HG03442 (cell line): ENCODE data around the gene LIM2.
"Not testable (repeated sequence)": the region's sequence is repeated elsewhere in the genome, so short reads cannot be mapped to it uniquely, and the experiment has no call there.

Source experiments
- ATAC-seq: cut with Tn5 transposase; IDR thresholded peaks from one replicate; pipeline ENCODE4 v1.9.1; 2021; ENCODE audit warnings: mild to moderate bottlenecking, moderate library complexity; ENCODE audit not compliant: unreplicated experiment

The LIM2 gene

DNA sequence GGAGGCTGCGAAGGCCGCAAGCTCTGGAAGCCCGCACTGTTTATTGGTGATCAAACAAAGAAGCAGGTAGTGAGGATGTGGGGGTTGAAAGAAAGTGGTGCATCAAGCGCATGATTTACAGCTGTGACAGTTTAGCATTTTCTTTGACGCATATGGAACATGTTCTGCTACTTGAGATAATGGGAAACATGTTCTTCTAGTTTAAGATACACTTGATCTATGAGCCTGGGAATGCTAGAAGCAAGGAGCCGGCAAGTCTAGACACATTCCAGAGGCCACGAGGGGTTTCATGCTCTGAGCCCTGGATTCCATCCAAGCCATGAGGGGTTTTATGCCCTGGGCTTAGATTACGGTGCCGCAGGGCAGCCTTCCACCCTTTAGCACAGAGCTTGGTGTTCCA is 9.7 kb upstream of the LIM2 start:
- ATAC-seq = not testable (repeated sequence)

GRCh38 chr19:51396175-51396574 is 8.4 kb upstream of the LIM2 start:
- no peak for ATAC-seq

- ATAC-seq = peak; percentile 79
Measured at GRCh38 chr19:51394050-51394836, 6.5 kb upstream of the LIM2 start.

GRCh38 chr19:51392701-51393100 is 4.9 kb upstream of the LIM2 start:
- ATAC-seq = no peak

GRCh38 chr19:51391073-51391611 is 3.4 kb upstream of the LIM2 start:
- ATAC-seq = no peak

- ATAC-seq = no peak
Measured at GRCh38 chr19:51389143-51389542, 1.4 kb upstream of the LIM2 start.

GRCh38 chr19:51386882-51387520 is 773 bp downstream of the LIM2 start:
- ATAC-seq = no peak

DNA sequence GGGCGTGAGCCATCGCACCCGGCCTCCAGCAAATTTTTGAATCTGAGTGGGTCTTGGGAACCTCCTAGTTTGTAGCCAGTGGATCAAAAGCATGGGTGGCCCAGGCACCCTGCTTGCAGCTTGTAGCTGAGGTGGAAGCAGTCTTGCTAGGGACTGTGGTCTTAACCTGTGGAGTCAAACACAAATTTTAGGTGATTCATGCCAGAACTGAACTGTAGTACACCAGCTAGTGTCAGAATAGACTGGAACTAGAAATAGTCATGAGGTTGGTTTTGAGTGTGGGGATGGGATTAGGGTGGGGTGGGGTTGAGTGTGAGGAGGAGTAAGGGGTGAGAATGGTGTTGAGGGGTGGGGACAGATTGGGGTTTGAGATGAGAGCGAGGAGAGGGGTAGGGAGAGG is 5.8 kb downstream of the LIM2 start:
- no peak for ATAC-seq

GRCh38 chr19:51380379-51380778 is 7.4 kb downstream of the LIM2 start:
- no peak for ATAC-seq

DNA sequence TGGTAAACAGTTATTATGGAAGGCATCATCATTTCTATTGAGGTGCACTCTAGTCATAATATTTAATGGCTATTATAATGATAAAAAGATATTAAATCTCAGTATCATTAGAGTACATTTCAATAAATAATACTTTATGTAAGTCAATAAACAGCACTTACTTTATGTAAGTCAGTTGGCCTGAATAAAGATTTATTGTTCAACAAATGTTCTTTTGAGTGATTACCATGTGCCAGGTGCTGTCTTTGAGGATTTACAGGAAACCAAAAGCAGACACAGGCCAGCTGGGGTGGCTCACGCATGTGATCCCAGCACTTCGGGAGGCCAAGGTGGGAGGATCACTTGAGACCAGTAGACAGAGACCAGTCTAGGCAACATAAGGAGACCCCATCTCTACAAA is 10.4 kb downstream of the LIM2 start:
- no peak for ATAC-seq

DNA sequence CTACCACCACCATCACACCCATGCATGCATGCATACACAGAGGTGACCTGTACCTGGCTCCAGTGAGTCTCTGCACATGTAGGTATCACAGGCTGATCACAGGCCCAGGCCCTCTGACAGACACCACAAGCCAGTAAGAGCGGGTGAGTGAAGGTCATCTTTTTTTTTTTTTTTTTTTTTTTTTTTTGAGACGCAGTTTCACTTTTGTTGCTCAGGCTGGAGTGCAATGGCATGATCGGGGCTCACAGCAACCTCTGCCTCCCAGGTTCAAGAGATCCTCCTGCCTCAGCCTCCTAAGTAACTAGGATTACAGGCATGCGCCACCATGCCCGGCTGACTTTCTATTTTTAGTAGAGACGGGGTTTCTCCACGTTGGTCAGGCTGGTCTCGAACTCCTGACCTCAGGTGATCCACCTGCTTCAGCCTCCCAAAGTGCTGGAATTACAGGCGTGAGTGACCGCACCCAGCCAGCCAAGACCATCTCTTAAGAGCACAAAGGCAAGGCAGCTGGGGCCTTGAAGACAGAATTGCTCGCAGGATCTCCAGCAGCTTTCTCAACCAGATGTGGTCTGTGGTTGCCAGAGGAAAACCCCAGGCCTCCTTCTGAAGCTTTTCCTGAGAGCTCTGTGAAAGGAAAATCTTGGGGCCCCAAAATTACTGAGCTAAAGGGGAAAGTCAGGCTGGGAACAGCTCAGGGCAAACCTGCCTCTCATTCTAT is 12.1 kb downstream of the LIM2 start:
- no peak for ATAC-seq

DNA sequence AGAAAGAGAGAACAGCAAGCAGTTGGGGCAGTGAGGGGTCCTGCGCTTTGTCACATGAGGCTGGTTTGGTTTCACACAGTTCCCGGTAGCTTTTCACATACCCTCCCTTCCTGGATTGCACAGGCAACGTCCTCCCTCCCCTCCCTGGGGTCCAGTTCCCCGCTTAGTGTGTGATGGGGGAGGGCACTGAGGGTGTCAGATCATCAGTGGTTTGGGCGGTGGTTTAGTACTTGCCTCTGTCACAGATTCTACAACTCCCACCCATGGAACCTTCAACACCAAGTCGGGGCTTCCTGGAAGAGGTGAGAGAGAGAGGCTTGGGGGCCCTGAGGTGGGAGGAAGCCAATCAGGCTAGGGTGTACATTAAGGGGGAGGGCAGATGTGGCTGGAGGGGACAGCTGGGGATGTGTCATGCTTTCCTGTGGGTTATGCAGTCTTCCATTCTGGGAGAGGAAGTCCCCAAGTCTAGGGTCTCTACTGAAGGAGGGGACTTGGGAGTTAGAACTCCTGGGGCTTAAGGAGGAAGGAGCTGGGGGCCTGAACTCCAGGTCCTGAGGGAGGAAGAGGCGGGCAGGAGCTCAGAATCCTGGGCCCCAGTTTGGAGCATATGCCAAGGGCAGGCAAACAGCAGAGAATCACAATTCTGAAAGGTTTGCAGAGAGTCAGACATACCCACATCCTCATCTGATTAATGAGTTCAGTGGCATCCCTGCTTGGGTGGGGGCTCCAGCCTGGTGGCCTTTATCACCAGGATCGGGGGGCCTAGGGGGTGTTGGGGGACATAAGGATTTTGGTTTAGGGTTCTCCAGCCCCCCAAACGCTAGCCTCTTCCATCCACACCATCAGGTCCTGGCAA is 14.9 kb downstream of the LIM2 start, which contains the start of gene NKG7:
NKG7 (minus strand) TSS at position 6 of the 856 bp plus-strand sequence. CDS start 119 bp downstream, outside the sequence.
- ATAC-seq = peak; percentile 25

GRCh38 chr19:51372021-51372648 is 15.6 kb downstream of the LIM2 start:
- no peak for ATAC-seq

- no peak for ATAC-seq
Measured at GRCh38 chr19:51371186-51371690, 16.5 kb downstream of the LIM2 start.

DNA sequence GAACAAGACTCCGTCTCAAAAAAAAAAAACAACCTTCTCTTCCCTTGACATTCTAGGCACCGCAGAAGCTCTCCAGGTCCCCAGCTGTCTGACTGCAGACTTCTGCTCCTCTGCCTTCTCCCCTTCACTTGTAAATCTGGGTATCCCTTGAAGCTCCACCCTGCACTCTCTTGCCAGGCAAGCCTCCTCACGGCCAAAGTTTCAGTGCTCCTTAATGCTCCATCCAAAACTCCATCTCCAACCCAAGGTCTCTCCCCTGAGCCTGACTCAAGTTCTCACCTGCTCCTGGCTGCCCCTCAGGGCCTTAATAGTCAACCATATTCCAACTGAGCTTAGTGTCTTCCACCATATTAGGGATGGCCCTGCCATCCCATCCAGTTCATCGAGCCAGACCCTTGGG is 17.5 kb downstream of the LIM2 start:
- ATAC-seq = no peak

- no peak for ATAC-seq
Measured at GRCh38 chr19:51368366-51369282, 19.1 kb downstream of the LIM2 start, which contains the start of gene CLDND2. Gene CLDND2 (minus strand): TSS chr19:51369003. CDS start chr19:51368577, 426 bp downstream.

- ATAC-seq = peak; percentile 72
Measured at GRCh38 chr19:51367565-51368365, 20.0 kb downstream of the LIM2 start.

- ATAC-seq = no peak
Measured at GRCh38 chr19:51367255-51367564, 20.6 kb downstream of the LIM2 start.
